Keratinocyte (primary cell): Measurements from ENCODE around the gene VOPP1. TPM values are rescaled to one million over a fixed set of nuclear protein-coding genes. Genes with fewer than 3 reads are reported as not detected.

Experiments used
- DNase-seq: peaks from one replicate; pipeline ENCODE4 v3.0.0-alpha.2; 2011; ENCODE audit warnings: low read depth, missing footprints, low spot score
- FAIRE-seq: peaks from 2 replicates; lab custom pipeline; 2011; peaks lifted over from hg19 to GRCh38; lab: Jason Lieb, UNC
- H2AFZ ChIP-seq: 2 replicates; pipeline ENCODE4 v1.6.0; 2012; ENCODE audit warnings: low read length, control low read depth, inconsistent platforms; ENCODE audit not compliant: control insufficient read depth
- H3K27ac ChIP-seq: 2 replicates; pipeline ENCODE4 v1.5.1; 2011; ENCODE audit warnings: low read length; ENCODE audit not compliant: control insufficient read depth, insufficient read depth
- H3K27me3 ChIP-seq: 3 replicates; pipeline ENCODE4 v1.6.0; 2011; ENCODE audit warnings: low read length; ENCODE audit not compliant: control insufficient read depth, insufficient read depth; ENCODE audit errors: extremely low read depth
- H3K36me3 ChIP-seq, 2 experiments: 2 replicates in 1 of 2; 3 replicates in 1 of 2; pipeline ENCODE4 v1.5.1; 2011; ENCODE audit warnings: low read length in 2 of 2, mild to moderate bottlenecking in 1 of 2; ENCODE audit not compliant: control insufficient read depth in 2 of 2, insufficient read depth in 2 of 2; ENCODE audit errors: extremely low read depth in 1 of 2
- H3K4me1 ChIP-seq: 3 replicates; pipeline ENCODE4 v1.5.1; 2011; ENCODE audit warnings: low read length; ENCODE audit not compliant: control insufficient read depth, insufficient read depth; ENCODE audit errors: extremely low read depth
- H3K4me2 ChIP-seq: 3 replicates; pipeline ENCODE4 v1.6.0; 2011; ENCODE audit warnings: low read depth, low read length; ENCODE audit not compliant: control insufficient read depth, insufficient read depth; ENCODE audit errors: extremely low read depth
- H3K4me3 ChIP-seq, 3 experiments: fragments of 200-600 bp in 1 of 3; sonication (generic) in 1 of 3; 2 replicates in 2 of 3; 3 replicates in 1 of 3; pipeline ENCODE4 v1.5.1; 2011 to 2016; ENCODE audit warnings: low read length in 3 of 3, mild to moderate bottlenecking in 3 of 3, control low read depth in 2 of 3, inconsistent platforms in 1 of 3, low read depth in 1 of 3, mixed read lengths in 1 of 3, mixed run types in 1 of 3, moderate library complexity in 1 of 3; ENCODE audit not compliant: control insufficient read depth in 2 of 3, insufficient read depth in 2 of 3; ENCODE audit errors: extremely low read depth in 1 of 3
- H3K79me2 ChIP-seq: 2 replicates; pipeline ENCODE4 v1.6.0; 2012; ENCODE audit warnings: low read length; ENCODE audit not compliant: control insufficient read depth, insufficient read depth
- H3K9ac ChIP-seq: 3 replicates; pipeline ENCODE4 v1.6.0; 2011; ENCODE audit warnings: low read length; ENCODE audit not compliant: control insufficient read depth, insufficient read depth; ENCODE audit errors: extremely low read depth
- H3K9me1 ChIP-seq: 3 replicates; pipeline ENCODE4 v1.6.0; 2011; ENCODE audit warnings: low read length; ENCODE audit not compliant: control insufficient read depth, insufficient read depth; ENCODE audit errors: extremely low read depth
- H3K9me3 ChIP-seq: 2 replicates; pipeline ENCODE4 v1.5.1; 2012; ENCODE audit warnings: low read depth, low read length; ENCODE audit not compliant: control insufficient read depth
- H4K20me1 ChIP-seq: 3 replicates; pipeline ENCODE4 v1.6.0; 2011; ENCODE audit warnings: low read length; ENCODE audit not compliant: control insufficient read depth, insufficient read depth; ENCODE audit errors: extremely low read depth
- CTCF ChIP-seq, 3 experiments: IDR thresholded peaks in 1 of 3; conservative IDR thresholded peaks in 1 of 3; optimal IDR thresholded peaks in 1 of 3; 2 replicates in 2 of 3; 3 replicates in 1 of 3; pipeline versions ENCODE3 to v1.5.1; 2011; ENCODE audit warnings: low read length in 3 of 3, mild to moderate bottlenecking in 3 of 3, moderate library complexity in 2 of 3, control low read depth in 1 of 3, inconsistent platforms in 1 of 3; ENCODE audit not compliant: insufficient read depth in 2 of 3; ENCODE audit errors: extremely low read depth in 1 of 3
- EZH2 ChIP-seq: IDR thresholded peaks from one replicate; pipeline ENCODE4 v1.6.1; 2012; ENCODE audit warnings: inconsistent platforms, mild to moderate bottlenecking, low read length, moderate library complexity
- dilution Hi-C: fragments of 300-500 bp; cut with MboI; formaldehyde crosslinking; loops from one replicate; pipeline ENCODE4 v1.7.0; 2020; ENCODE audit warnings: low sequenced_read_pairs; ENCODE audit not compliant: extremely low pct_ligation_motif_present
- polyA plus RNA-seq, 5 experiments: library from polyadenylated mRNA; depleted of rRNA in 3 of 5; stranded (reverse) in 3 of 5; stranded (forward) in 1 of 5; unstranded in 1 of 5; fragments of >200 nt; gene quantifications; 1 replicate in 1 of 5; 2 replicates in 3 of 5; 3 replicates in 1 of 5; pipeline versions ENCODE4 v1.2.1 to v1.2.3, GENCODE V29; 2011 to 2012; ENCODE audit warnings: missing spikeins in 2 of 5, low read depth in 1 of 5, low replicate concordance in 1 of 5

VOPP1 gene
- polyA plus RNA-seq, 1 donor (not counting 4 experiments of a cell fraction or from before 2014, with no cell fraction given): 49.2 TPM

DNA sequence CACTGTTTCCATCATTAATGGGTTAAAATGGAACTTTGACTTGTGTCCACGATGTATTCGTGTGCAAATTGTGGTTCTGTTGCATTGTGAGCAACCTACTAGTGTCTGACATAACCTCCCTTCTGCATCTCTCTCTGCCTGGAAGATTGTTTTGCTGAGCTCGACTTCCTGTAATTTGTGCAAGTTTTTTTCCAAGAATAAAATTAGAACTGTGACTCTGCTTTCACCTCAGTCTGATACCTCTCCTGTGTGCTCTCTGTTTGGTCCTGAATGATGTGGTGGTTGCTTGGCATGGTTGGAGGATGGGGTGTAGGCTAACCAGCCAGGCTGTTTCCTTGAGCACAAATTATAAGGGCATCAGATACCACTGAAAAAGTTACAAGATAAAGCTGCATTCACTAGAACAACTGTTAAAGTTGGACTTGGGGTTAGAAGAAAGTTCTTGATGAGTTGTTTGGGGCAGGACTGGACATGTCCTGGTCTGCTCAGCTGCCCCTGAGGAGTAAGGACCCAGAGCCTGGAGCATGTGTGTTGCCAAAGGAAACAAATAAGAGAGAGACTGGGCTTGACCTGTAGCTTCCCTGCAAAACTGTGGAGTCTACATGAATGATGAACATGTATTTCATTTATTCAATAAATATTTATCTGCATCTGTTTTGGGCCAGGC lies 1.9 kb upstream of the VOPP1 start:
- peaks cover 16% of the 10 kb centered on the region for H3K79me2 ChIP-seq
- H3K9me3 ChIP-seq: no peaks in the 10 kb centered on the region
- no peaks in the 10 kb centered on the region for H3K27me3 ChIP-seq
- DNase-seq: no peak
- peak overlapping the region in 1 of 3 experiments; percentile 18 for H3K4me3 ChIP-seq
- H2AFZ ChIP-seq: peak overlapping the region; percentile 12
- peaks cover 6% of the 10 kb centered on the region for H4K20me1 ChIP-seq
- no peak overlapping the region for H3K9ac ChIP-seq
- H3K4me1 ChIP-seq: peaks cover 34% of the 10 kb centered on the region
- no peak overlapping the region for H3K27ac ChIP-seq
- FAIRE-seq: peak; percentile 17
- no peaks in the 10 kb centered on the region for H3K36me3 ChIP-seq
- dilution Hi-C loops: no loop called here
- no peak for TF ChIP-seq CTCF (optimal IDR thresholded peaks at IDR 0.05 in 1 of 3, IDR thresholded peaks at IDR 0.05 in 1 of 3, conservative IDR thresholded peaks at IDR 0.05 in 1 of 3; ENCODE audit: extremely low read depth in 1 of 3, insufficient read depth in 2 of 3, low read length in 3 of 3)
- TF ChIP-seq EZH2: no peak
- peak overlapping the region; percentile 35 for H3K4me2 ChIP-seq
- H3K9me1 ChIP-seq: peaks cover 3% of the 10 kb centered on the region

GRCh38 chr7:55573234-55573900 lies 1.1 kb upstream of the VOPP1 start:
- Histone ChIP-seq H3K4me2 (peak overlapping the region; percentile 68), H3K27ac (peak overlapping the region; percentile 44), H3K9me3 (no peaks in the 10 kb centered on the region), H3K79me2 (peaks cover 24% of the 10 kb centered on the region), H3K9me1 (peaks cover 3% of the 10 kb centered on the region), H3K27me3 (no peaks in the 10 kb centered on the region), H3K4me1 (peaks cover 34% of the 10 kb centered on the region), H3K4me3 (no peak overlapping the region), H3K9ac (no peak overlapping the region), H3K36me3 (no peaks in the 10 kb centered on the region), H4K20me1 (peaks cover 8% of the 10 kb centered on the region), H2AFZ (peak overlapping the region; percentile 12)
- dilution Hi-C loops: no loop called here
- FAIRE-seq (no peak), DNase-seq (no peak)
- TF ChIP-seq CTCF (optimal IDR thresholded peaks at IDR 0.05 in 1 of 3, IDR thresholded peaks at IDR 0.05 in 1 of 3, conservative IDR thresholded peaks at IDR 0.05 in 1 of 3; ENCODE audit: extremely low read depth in 1 of 3, insufficient read depth in 2 of 3, low read length in 3 of 3) (no peak), EZH2 (no peak)
